Measurements from ENCODE around the gene SMAD2. TPM values are rescaled to one million over a fixed set of nuclear protein-coding genes. Genes with fewer than 3 reads are reported as not detected.

The SMAD2 gene
- total RNA-seq, 1 experiment from 2014 or later: 129 TPM

DNA sequence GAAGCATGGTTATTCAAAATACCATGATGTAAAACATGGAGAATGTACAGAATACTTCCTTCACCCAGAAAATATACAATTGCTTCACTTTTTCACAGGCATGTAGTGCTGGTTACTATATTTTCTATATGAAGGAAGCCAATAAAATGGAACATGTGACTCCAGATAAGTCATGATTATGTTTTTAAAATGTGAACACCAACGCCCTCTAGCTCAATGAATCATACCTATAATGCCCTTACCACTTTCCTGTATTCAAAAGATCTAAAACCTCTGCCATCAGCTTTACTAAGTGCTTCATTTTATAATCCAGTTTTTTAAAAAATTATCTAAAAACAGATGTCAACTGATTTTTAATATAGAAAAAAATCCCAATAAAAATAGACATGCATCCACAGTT lies 59.9 kb downstream of the SMAD2 start:
- H3K27me3 ChIP-seq (ENCODE audit: control insufficient read depth, insufficient read depth, low read length): no peaks in the 10 kb centered on the region
- in situ Hi-C loops (cut with HindIII; ENCODE audit: low pct_unique_long_range_greater_than_20kb, low sequenced_read_pairs) (no loop called here), intact Hi-C loops (cut with micrococcal nuclease; ENCODE audit: unreplicated experiment) (no loop called here)
- ChIA-PET CTCF (no interaction called here), POLR2A (no interaction called here)
- no peak for ATAC-seq
- TF ChIP-seq, protein P1, sequence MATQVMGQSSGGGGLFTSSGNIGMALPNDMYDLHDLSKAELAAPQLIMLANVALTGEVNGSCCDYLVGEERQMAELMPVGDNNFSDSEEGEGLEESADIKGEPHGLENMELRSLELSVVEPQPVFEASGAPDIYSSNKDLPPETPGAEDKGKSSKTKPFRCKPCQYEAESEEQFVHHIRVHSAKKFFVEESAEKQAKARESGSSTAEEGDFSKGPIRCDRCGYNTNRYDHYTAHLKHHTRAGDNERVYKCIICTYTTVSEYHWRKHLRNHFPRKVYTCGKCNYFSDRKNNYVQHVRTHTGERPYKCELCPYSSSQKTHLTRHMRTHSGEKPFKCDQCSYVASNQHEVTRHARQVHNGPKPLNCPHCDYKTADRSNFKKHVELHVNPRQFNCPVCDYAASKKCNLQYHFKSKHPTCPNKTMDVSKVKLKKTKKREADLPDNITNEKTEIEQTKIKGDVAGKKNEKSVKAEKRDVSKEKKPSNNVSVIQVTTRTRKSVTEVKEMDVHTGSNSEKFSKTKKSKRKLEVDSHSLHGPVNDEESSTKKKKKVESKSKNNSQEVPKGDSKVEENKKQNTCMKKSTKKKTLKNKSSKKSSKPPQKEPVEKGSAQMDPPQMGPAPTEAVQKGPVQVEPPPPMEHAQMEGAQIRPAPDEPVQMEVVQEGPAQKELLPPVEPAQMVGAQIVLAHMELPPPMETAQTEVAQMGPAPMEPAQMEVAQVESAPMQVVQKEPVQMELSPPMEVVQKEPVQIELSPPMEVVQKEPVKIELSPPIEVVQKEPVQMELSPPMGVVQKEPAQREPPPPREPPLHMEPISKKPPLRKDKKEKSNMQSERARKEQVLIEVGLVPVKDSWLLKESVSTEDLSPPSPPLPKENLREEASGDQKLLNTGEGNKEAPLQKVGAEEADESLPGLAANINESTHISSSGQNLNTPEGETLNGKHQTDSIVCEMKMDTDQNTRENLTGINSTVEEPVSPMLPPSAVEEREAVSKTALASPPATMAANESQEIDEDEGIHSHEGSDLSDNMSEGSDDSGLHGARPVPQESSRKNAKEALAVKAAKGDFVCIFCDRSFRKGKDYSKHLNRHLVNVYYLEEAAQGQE (IDR thresholded peaks at IDR 0.05; ENCODE audit: insufficient read depth in 1 of 2, low read depth in 2 of 2, low read length in 1 of 2): no peak
- TF ChIP-seq POLR2AphosphoS5 (IDR thresholded peaks at IDR 0.05; ENCODE audit: low read depth, low read length) (no peak), SIN3A (IDR thresholded peaks at IDR 0.05; ENCODE audit: borderline replicate concordance, insufficient read depth, low read depth, low read length) (no peak), TCF7L2 (IDR thresholded peaks at IDR 0.05; ENCODE audit: low read depth, low read length) (no peak)
- TF ChIP-seq, protein P2, sequence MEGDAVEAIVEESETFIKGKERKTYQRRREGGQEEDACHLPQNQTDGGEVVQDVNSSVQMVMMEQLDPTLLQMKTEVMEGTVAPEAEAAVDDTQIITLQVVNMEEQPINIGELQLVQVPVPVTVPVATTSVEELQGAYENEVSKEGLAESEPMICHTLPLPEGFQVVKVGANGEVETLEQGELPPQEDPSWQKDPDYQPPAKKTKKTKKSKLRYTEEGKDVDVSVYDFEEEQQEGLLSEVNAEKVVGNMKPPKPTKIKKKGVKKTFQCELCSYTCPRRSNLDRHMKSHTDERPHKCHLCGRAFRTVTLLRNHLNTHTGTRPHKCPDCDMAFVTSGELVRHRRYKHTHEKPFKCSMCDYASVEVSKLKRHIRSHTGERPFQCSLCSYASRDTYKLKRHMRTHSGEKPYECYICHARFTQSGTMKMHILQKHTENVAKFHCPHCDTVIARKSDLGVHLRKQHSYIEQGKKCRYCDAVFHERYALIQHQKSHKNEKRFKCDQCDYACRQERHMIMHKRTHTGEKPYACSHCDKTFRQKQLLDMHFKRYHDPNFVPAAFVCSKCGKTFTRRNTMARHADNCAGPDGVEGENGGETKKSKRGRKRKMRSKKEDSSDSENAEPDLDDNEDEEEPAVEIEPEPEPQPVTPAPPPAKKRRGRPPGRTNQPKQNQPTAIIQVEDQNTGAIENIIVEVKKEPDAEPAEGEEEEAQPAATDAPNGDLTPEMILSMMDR (IDR thresholded peaks at IDR 0.05): no peak
- H3K27ac ChIP-seq (ENCODE audit: low read length): no peak overlapping the region
- no peak overlapping the region for H3K4me3 ChIP-seq (ENCODE audit: low read depth in 2 of 2, low read length in 2 of 2)
- no peak for DNase-seq (ENCODE audit: low read depth, low spot score)
- no peaks in the 10 kb centered on the region; the same call in 1 of the 2 replicates for H3K4me1 ChIP-seq (ENCODE audit: control insufficient read depth, insufficient read depth, low read length)
- H3K36me3 ChIP-seq (ENCODE audit: control insufficient read depth, insufficient read depth, low read length): peaks cover 1% of the 10 kb centered on the region; the same call in 1 of the 2 replicates
- BruUV-seq (replicated peaks): no TSS peak
- no peaks in the 10 kb centered on the region for H3K9me3 ChIP-seq (ENCODE audit: control insufficient read depth, insufficient read depth, low read depth, low read length)

DNA sequence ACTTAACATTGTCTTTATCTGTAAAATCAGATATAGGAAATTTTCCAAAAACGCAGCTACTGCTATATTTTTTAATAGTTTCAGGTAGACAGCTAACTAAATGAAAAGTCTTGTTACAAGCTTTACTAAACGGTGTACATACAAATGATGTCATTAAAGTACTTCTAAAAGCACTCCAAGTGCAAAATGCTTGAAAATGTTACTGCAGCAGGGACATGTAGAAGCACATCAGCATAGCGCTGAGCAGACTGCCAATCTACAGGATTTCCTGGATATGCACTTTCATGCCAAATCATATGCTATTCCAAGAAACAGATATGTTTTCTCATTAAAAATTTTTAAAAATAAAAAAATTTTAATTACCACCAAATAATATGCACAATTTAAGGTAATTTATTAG lies 61.7 kb downstream of the SMAD2 start:
- BruUV-seq (replicated peaks): no TSS peak
- CTCF ChIA-PET: no interaction called here
- Histone ChIP-seq H3K9me3 (ENCODE audit: control insufficient read depth, insufficient read depth, low read depth, low read length) (no peaks in the 10 kb centered on the region), H3K27me3 (ENCODE audit: control insufficient read depth, insufficient read depth, low read length) (no peaks in the 10 kb centered on the region), H3K36me3 (ENCODE audit: control insufficient read depth, insufficient read depth, low read length) (peaks cover 5% of the 10 kb centered on the region; the same call in 1 of the 2 replicates), H3K4me3 (ENCODE audit: low read depth in 2 of 2, low read length in 2 of 2) (no peak overlapping the region), H3K4me1 (ENCODE audit: control insufficient read depth, insufficient read depth, low read length) (no peaks in the 10 kb centered on the region), H3K27ac (ENCODE audit: low read length) (no peak overlapping the region)
- no peak for ATAC-seq
- intact Hi-C loops (cut with micrococcal nuclease; ENCODE audit: unreplicated experiment): no loop called here
- POLR2A ChIA-PET: interaction anchor here (0.5 kb wide), 1 partner anchor 61 kb away, joined by 3 read pairs; no protein-coding TSS in a partner anchor
- no peak for DNase-seq (ENCODE audit: low read depth, low spot score)
- no peak for TF ChIP-seq TCF7L2 (IDR thresholded peaks at IDR 0.05; ENCODE audit: low read depth, low read length)
- TF ChIP-seq SIN3A (IDR thresholded peaks at IDR 0.05; ENCODE audit: borderline replicate concordance, insufficient read depth, low read depth, low read length): no peak
- TF ChIP-seq, protein P1 (IDR thresholded peaks at IDR 0.05; ENCODE audit: insufficient read depth in 1 of 2, low read depth in 2 of 2, low read length in 1 of 2): no peak
- TF ChIP-seq POLR2AphosphoS5 (IDR thresholded peaks at IDR 0.05; ENCODE audit: low read depth, low read length): no peak
- TF ChIP-seq, protein P2 (IDR thresholded peaks at IDR 0.05): no peak
- in situ Hi-C loops (cut with HindIII; ENCODE audit: low pct_unique_long_range_greater_than_20kb, low sequenced_read_pairs): no loop called here
